Erythroblast (primary cell): ENCODE results near the gene NIP7.

Source experiments
- GATA1 ChIP-seq: IDR thresholded peaks from 2 replicates; pipeline ENCODE4 v1.6.1; 2011; ENCODE audit warnings: low read depth, mild to moderate bottlenecking, control low read depth, low read length, moderate library complexity
- POLR2A ChIP-seq: IDR thresholded peaks from 2 replicates; pipeline ENCODE4 v1.6.1; 2011; ENCODE audit warnings: mild to moderate bottlenecking, low read length

GRCh38 chr16:69318911-69319289 is 20.7 kb upstream of the NIP7 start:
- TF ChIP-seq POLR2A (no peak), GATA1 (no peak)
